DOHH2 (cell line): ENCODE measurements around the gene MOXD1.

Experiments
- EZH2phosphoT487 ChIP-seq: fragments of 200-600 bp; sonication (generic); IDR thresholded peaks from 2 replicates; pipeline ENCODE4 v1.6.1; 2017; ENCODE audit warnings: borderline replicate concordance, mild to moderate bottlenecking, antibody characterized with exemption, low read length, moderate library complexity, mixed read lengths
- TF ChIP-seq, protein P1 (sequence below): fragments of 200-600 bp; sonication (generic); IDR thresholded peaks from one replicate; pipeline ENCODE4 v1.5.1; 2014; ENCODE audit warnings: antibody characterized with exemption, mild to moderate bottlenecking, low read depth, low read length; ENCODE audit not compliant: poor library complexity, severe bottlenecking

DNA sequence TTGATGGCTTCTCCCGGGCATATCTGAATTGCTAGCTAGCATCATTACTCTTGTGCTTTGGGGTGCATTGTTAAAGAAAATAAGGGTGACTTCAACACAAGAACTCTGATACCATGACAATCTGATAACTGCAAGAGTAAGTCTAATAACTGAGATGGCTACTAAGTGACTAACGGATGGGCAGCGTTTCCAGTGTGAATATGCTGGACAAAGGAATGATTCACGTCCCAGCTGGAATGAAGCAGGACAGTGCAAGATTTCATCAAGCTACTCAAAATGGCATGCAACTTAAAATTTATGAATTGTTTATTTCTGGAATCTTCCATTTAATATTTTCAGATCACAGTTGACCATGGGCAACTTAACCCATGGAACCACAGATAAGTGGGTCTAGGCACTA is 31.7 kb downstream of the MOXD1 start:
- TF ChIP-seq, protein P1, sequence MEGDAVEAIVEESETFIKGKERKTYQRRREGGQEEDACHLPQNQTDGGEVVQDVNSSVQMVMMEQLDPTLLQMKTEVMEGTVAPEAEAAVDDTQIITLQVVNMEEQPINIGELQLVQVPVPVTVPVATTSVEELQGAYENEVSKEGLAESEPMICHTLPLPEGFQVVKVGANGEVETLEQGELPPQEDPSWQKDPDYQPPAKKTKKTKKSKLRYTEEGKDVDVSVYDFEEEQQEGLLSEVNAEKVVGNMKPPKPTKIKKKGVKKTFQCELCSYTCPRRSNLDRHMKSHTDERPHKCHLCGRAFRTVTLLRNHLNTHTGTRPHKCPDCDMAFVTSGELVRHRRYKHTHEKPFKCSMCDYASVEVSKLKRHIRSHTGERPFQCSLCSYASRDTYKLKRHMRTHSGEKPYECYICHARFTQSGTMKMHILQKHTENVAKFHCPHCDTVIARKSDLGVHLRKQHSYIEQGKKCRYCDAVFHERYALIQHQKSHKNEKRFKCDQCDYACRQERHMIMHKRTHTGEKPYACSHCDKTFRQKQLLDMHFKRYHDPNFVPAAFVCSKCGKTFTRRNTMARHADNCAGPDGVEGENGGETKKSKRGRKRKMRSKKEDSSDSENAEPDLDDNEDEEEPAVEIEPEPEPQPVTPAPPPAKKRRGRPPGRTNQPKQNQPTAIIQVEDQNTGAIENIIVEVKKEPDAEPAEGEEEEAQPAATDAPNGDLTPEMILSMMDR, result no peak
- no peak for TF ChIP-seq EZH2phosphoT487
